Thyroid gland (tissue), 4 donors: Measurements from ENCODE around the gene PARP1.

ENCODE experiments used
- CTCF ChIP-seq, 6 experiments: fragments of 200-600 bp in 3 of 6; fragments of 450-650 bp in 3 of 6; sonication (generic) in 3 of 6; IDR thresholded peaks; one replicate each; pipeline ENCODE4 v1.5.1; 2016 to 2019; ENCODE audit warnings: antibody characterized with exemption in 6 of 6, mild to moderate bottlenecking in 2 of 6, inconsistent platforms in 1 of 6, moderate library complexity in 1 of 6
- POLR2A ChIP-seq, 2 donors: fragments of 450-650 bp; IDR thresholded peaks; one replicate each; pipeline ENCODE4 v1.6.1; 2017; ENCODE audit warnings: antibody characterized with exemption in 2 of 2, mild to moderate bottlenecking in 2 of 2, moderate library complexity in 1 of 2

GRCh38 chr1:226432586-226433340, 24.9 kb upstream of the PARP1 start:
- TF ChIP-seq CTCF (IDR thresholded peaks at IDR 0.05) (no peak), POLR2A (IDR thresholded peaks at IDR 0.05) (no peak)
